H9 (cell line): ENCODE data around the gene COL18A1. TPM values are rescaled to one million over a fixed set of nuclear protein-coding genes. Genes with fewer than 3 reads are reported as not detected.

Experiments used
- DNase-seq: peaks from one replicate; pipeline ENCODE4 v3.0.0-alpha.2; 2017
- H2AFZ ChIP-seq: one replicate; pipeline ENCODE4 v1.6.1; 2013; ENCODE audit warnings: mild to moderate bottlenecking, low read length, control low read depth, moderate library complexity
- H2AK5ac ChIP-seq: 2 replicates; pipeline ENCODE4 v1.6.1; 2013; ENCODE audit warnings: low read length, control low read depth, mixed read lengths; ENCODE audit not compliant: insufficient read length
- H2BK120ac ChIP-seq: one replicate; pipeline ENCODE4 v1.6.1; 2013; ENCODE audit warnings: low read depth, mild to moderate bottlenecking, low read length, control low read depth, inconsistent platforms; ENCODE audit not compliant: poor library complexity, severe bottlenecking
- H2BK12ac ChIP-seq: 2 replicates; pipeline ENCODE4 v1.6.1; 2013; ENCODE audit warnings: low read length, control low read depth, mixed read lengths, low read depth; ENCODE audit not compliant: insufficient read length
- H2BK15ac ChIP-seq: 2 replicates; pipeline ENCODE4 v1.6.1; 2013; ENCODE audit warnings: low read depth, low read length, control low read depth
- H2BK20ac ChIP-seq: one replicate; pipeline ENCODE4 v1.6.1; 2013; ENCODE audit warnings: low read depth, mild to moderate bottlenecking, low read length, control low read depth, inconsistent platforms; ENCODE audit not compliant: poor library complexity, severe bottlenecking
- H2BK5ac ChIP-seq: 2 replicates; pipeline ENCODE4 v1.6.1; 2013; ENCODE audit warnings: low read length, control low read depth, mixed read lengths; ENCODE audit not compliant: insufficient read length
- H3K14ac ChIP-seq: 2 replicates; pipeline ENCODE4 v1.6.1; 2013; ENCODE audit warnings: low read length, control low read depth; ENCODE audit not compliant: insufficient read depth
- H3K18ac ChIP-seq: 2 replicates; pipeline ENCODE4 v1.6.1; 2013; ENCODE audit warnings: low read depth, mild to moderate bottlenecking, mixed read lengths, low read length, control low read depth; ENCODE audit not compliant: insufficient read length
- H3K23ac ChIP-seq: 2 replicates; pipeline ENCODE4 v1.6.1; 2013; ENCODE audit warnings: low read length, control low read depth, mixed read lengths, low read depth; ENCODE audit not compliant: insufficient read length
- H3K23me2 ChIP-seq: 2 replicates; pipeline ENCODE4 v1.6.1; 2013; ENCODE audit warnings: low read depth, mild to moderate bottlenecking, mixed read lengths, low read length, control low read depth; ENCODE audit not compliant: insufficient read length, poor library complexity, severe bottlenecking
- H3K27ac ChIP-seq: 2 replicates; pipeline ENCODE4 v1.5.1; 2013; ENCODE audit warnings: low read length, control low read depth, mixed read lengths, low read depth; ENCODE audit not compliant: insufficient read length
- H3K27me3 ChIP-seq: 2 replicates; pipeline ENCODE4 v1.6.1; 2013; ENCODE audit warnings: low read length, control low read depth, inconsistent platforms; ENCODE audit not compliant: insufficient read depth
- H3K4ac ChIP-seq: 2 replicates; pipeline ENCODE4 v1.6.1; 2013; ENCODE audit warnings: low read depth, mild to moderate bottlenecking, control low read depth, inconsistent platforms, low read length, moderate library complexity
- H3K4me1 ChIP-seq: 2 replicates; pipeline ENCODE4 v1.6.1; 2013; ENCODE audit warnings: low read length, control low read depth, inconsistent platforms; ENCODE audit not compliant: insufficient read depth
- H3K4me2 ChIP-seq: 2 replicates; pipeline ENCODE4 v1.6.1; 2013; ENCODE audit warnings: low read length, control low read depth, mixed read lengths; ENCODE audit not compliant: insufficient read length, insufficient read depth
- H3K56ac ChIP-seq: 2 replicates; pipeline ENCODE4 v1.6.1; 2013; ENCODE audit warnings: low read depth, mild to moderate bottlenecking, mixed read lengths, low read length, control low read depth; ENCODE audit not compliant: insufficient read length
- H3K79me1 ChIP-seq: 2 replicates; pipeline ENCODE4 v1.6.1; 2013; ENCODE audit warnings: low read depth, mild to moderate bottlenecking, moderate library complexity, low read length, control low read depth, inconsistent platforms; ENCODE audit not compliant: insufficient read depth, poor library complexity, severe bottlenecking
- H3K79me2 ChIP-seq: 2 replicates; pipeline ENCODE4 v1.6.1; 2013; ENCODE audit warnings: low read length, control low read depth, inconsistent platforms; ENCODE audit not compliant: insufficient read depth
- H3K9ac ChIP-seq: 2 replicates; pipeline ENCODE4 v1.6.1; 2013; ENCODE audit warnings: low read length, control low read depth, mixed read lengths; ENCODE audit not compliant: insufficient read length; ENCODE audit errors: extremely low read depth
- H3K9me3 ChIP-seq: one replicate; pipeline ENCODE4 v1.6.1; 2013; ENCODE audit warnings: low read depth, low read length, inconsistent platforms; ENCODE audit not compliant: control insufficient read depth
- H3T11ph ChIP-seq: one replicate; pipeline ENCODE4 v1.6.1; 2013; ENCODE audit warnings: mild to moderate bottlenecking, low read length, control low read depth, inconsistent platforms
- H4K20me1 ChIP-seq: one replicate; pipeline ENCODE4 v1.6.1; 2013; ENCODE audit not compliant: control insufficient read depth, insufficient read length, insufficient read depth
- H4K5ac ChIP-seq: 2 replicates; pipeline ENCODE4 v1.6.1; 2013; ENCODE audit warnings: low read depth, mild to moderate bottlenecking, mixed read lengths, low read length, control low read depth; ENCODE audit not compliant: insufficient read length
- H4K8ac ChIP-seq: replicated peaks from 2 replicates; pipeline ENCODE4 v1.6.1; 2013; ENCODE audit warnings: low read length, control low read depth, mixed read lengths, low read depth; ENCODE audit not compliant: insufficient read length
- H4K91ac ChIP-seq: 2 replicates; pipeline ENCODE4 v1.6.1; 2013; ENCODE audit warnings: low read depth, mild to moderate bottlenecking, moderate library complexity, mixed read lengths, low read length, control low read depth; ENCODE audit not compliant: insufficient read length
- H3K27ac Mint-ChIP-seq, 3 experiments: 2 replicates in 2 of 3; 3 replicates in 1 of 3; pipeline ENCODE4 v1.8.0; 2020 to 2021; ENCODE audit warnings: mixed read lengths in 3 of 3, mild to moderate bottlenecking in 1 of 3, moderate library complexity in 1 of 3
- H3K27me3 Mint-ChIP-seq: 2 replicates; pipeline ENCODE4 v1.8.0; 2021; ENCODE audit warnings: low read depth, mild to moderate bottlenecking, moderate library complexity, mixed read lengths
- H3K36me3 Mint-ChIP-seq, 3 experiments: 2 replicates in 2 of 3; 3 replicates in 1 of 3; pipeline ENCODE4 v1.8.0; 2020 to 2021; ENCODE audit warnings: low read depth in 3 of 3, mixed read lengths in 3 of 3; ENCODE audit not compliant: insufficient read depth in 1 of 3
- H3K4me1 Mint-ChIP-seq, 2 experiments: 2 replicates each; pipeline ENCODE4 v1.8.0; 2020; ENCODE audit warnings: mixed read lengths in 2 of 2
- H3K4me3 Mint-ChIP-seq, 2 experiments: 2 replicates in 1 of 2; 3 replicates in 1 of 2; pipeline ENCODE4 v1.8.0; 2020 to 2021; ENCODE audit warnings: mild to moderate bottlenecking in 2 of 2, mixed read lengths in 2 of 2, moderate library complexity in 1 of 2
- H3K9me3 Mint-ChIP-seq, 2 experiments: 2 replicates in 1 of 2; 3 replicates in 1 of 2; pipeline ENCODE4 v1.8.0; 2020; ENCODE audit warnings: mild to moderate bottlenecking in 2 of 2, mixed read lengths in 2 of 2, moderate library complexity in 1 of 2
- WGBS: extraction: QIAGEN DNeasy Blood & Tissue Kit; methylation state at CpG from one replicate; pipeline ENCODE4 v1.1.7; 2013; ENCODE audit warnings: missing lambda C conversion rate, low lambda C conversion rate, mixed read lengths; ENCODE audit not compliant: insufficient read length; ENCODE audit errors: extremely low coverage; 5-methylcytosine and 5-hydroxymethylcytosine counted together
- total RNA-seq: library from RNA; stranded (reverse); gene quantifications from 2 replicates; pipeline ENCODE4 v1.2.1, GENCODE V29; 2021
- TF ChIP-seq, protein P1 (sequence below): fragments of 200-600 bp; sonication (generic); conservative IDR thresholded peaks from 3 replicates; pipeline ENCODE4 v1.8.0; 2021; ENCODE audit warnings: antibody characterized with exemption, mild to moderate bottlenecking

The COL18A1 gene
- total RNA-seq, 1 experiment from 2014 or later, result 232 TPM

DNA sequence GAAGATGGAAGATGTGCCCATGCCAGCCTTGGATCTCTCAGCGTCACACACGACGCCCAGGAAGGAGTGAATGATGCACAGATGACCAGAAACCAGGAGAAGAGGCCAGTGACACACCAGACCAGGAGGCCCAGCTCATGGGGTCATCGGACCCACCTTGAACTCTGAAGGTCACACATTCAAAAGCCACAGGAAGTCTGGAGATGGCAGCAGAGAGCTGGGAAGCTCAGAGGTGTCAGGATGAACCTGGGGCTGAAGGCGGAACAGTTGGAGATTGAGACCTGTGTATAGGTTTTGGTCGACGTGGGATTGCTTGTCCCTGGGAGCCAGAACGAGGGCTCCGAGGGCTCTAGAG lies 93.7 kb downstream of the COL18A1 start:
- no peaks in the 10 kb centered on the region for H3K9me3 ChIP-seq

More for the DNA sequence above, 93.7 kb downstream of the COL18A1 start:
- TF ChIP-seq, protein P1, sequence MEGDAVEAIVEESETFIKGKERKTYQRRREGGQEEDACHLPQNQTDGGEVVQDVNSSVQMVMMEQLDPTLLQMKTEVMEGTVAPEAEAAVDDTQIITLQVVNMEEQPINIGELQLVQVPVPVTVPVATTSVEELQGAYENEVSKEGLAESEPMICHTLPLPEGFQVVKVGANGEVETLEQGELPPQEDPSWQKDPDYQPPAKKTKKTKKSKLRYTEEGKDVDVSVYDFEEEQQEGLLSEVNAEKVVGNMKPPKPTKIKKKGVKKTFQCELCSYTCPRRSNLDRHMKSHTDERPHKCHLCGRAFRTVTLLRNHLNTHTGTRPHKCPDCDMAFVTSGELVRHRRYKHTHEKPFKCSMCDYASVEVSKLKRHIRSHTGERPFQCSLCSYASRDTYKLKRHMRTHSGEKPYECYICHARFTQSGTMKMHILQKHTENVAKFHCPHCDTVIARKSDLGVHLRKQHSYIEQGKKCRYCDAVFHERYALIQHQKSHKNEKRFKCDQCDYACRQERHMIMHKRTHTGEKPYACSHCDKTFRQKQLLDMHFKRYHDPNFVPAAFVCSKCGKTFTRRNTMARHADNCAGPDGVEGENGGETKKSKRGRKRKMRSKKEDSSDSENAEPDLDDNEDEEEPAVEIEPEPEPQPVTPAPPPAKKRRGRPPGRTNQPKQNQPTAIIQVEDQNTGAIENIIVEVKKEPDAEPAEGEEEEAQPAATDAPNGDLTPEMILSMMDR, result no peak
- no peak overlapping the region for H3K56ac ChIP-seq
- no peak overlapping the region for H3K14ac ChIP-seq
- peaks cover 4% of the 10 kb centered on the region for H4K20me1 ChIP-seq
- Mint-ChIP-seq H3K4me1 (no peaks in the 10 kb centered on the region), H3K4me3 (no peak overlapping the region), H3K36me3 (peaks cover 29 to 69% (median 57%) of the 10 kb centered on the region in 3 experiments), H3K9me3 (no peaks in the 10 kb centered on the region), H3K27me3 (no peaks in the 10 kb centered on the region; the same call in 1 of the 2 replicates), H3K27ac (peak overlapping the region in 1 of 3 experiments; percentile 62; a peak in 2 of 7 replicates)
- no CpG with 5 or more reads among the region's 9 CpGs for WGBS
- H3K23ac ChIP-seq, result no peak overlapping the region
- no peak overlapping the region for H3K9ac ChIP-seq
- no peak overlapping the region for H3K27ac ChIP-seq
- no peak overlapping the region for H4K8ac ChIP-seq
- no peak overlapping the region for H4K5ac ChIP-seq
- H3T11ph ChIP-seq, result no peak overlapping the region
- no peak overlapping the region for H3K4ac ChIP-seq
- H3K79me2 ChIP-seq, result no peaks in the 10 kb centered on the region
- no peak overlapping the region for H2AFZ ChIP-seq
- no peaks in the 10 kb centered on the region for H3K4me1 ChIP-seq
- no peak overlapping the region for H2BK15ac ChIP-seq
- no peaks in the 10 kb centered on the region for H3K79me1 ChIP-seq
- H2BK120ac ChIP-seq, result no peak overlapping the region
- DNase-seq, result no peak
- no peaks in the 10 kb centered on the region for H3K27me3 ChIP-seq
- no peak overlapping the region for H2BK12ac ChIP-seq
- no peak overlapping the region for H2BK20ac ChIP-seq
- H3K18ac ChIP-seq, result no peak overlapping the region
- no peak overlapping the region for H4K91ac ChIP-seq
- no peak overlapping the region for H3K4me2 ChIP-seq
- peaks cover 3% of the 10 kb centered on the region for H3K23me2 ChIP-seq
- H2BK5ac ChIP-seq, result no peak overlapping the region
- H2AK5ac ChIP-seq, result no peak overlapping the region
